AG09309 (cell line): ENCODE data around the gene VAMP7.

Experiments
- DNase-seq: peaks from one replicate; pipeline ENCODE4 v3.0.0-alpha.2; 2010; ENCODE audit warnings: low read depth
- H3K4me3 ChIP-seq: 2 replicates; pipeline ENCODE4 v1.5.1; 2011; ENCODE audit warnings: mild to moderate bottlenecking, low read depth, low read length, moderate library complexity; ENCODE audit not compliant: control insufficient read depth
- CTCF ChIP-seq: IDR thresholded peaks from 2 replicates; pipeline ENCODE4 v1.5.1; 2011; ENCODE audit warnings: mild to moderate bottlenecking, low read depth, low read length, inconsistent platforms; ENCODE audit not compliant: insufficient read depth, control insufficient read depth; ENCODE audit errors: missing control alignments

The VAMP7 gene

GRCh38 chrX:155880586-155881157 lies 473 bp upstream of the VAMP7 start:
- DNase-seq: no peak
- TF ChIP-seq CTCF: no peak
- H3K4me3 ChIP-seq: peak overlapping the region; percentile 90

- no peak overlapping the region for H3K4me3 ChIP-seq
- DNase-seq: no peak
- no peak for TF ChIP-seq CTCF
These were observed 5.3 kb downstream of the VAMP7 start for GRCh38 chrX:155886409-155886808.

DNA sequence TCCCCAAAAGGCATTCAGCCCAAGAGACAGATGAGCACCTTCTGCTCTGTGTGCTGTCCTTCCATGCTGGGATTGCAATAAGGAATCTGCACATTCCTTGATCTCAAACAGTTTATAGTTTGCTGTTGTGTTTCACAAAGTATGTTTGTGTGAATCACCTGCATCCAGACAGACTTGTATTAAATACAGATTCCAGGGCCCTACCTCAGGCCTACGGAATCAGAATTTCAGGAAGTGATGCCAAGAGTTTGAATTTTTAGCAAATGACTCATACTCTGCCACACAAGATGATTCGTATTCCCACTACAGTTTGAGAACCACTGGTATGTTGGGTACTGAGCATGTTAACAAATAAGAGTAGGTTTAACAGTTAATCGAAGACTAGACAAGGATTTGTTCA lies 7.0 kb downstream of the VAMP7 start:
- DNase-seq: peak; percentile 48
- no peak for TF ChIP-seq CTCF
- no peak overlapping the region for H3K4me3 ChIP-seq

GRCh38 chrX:155889328-155889727 lies 8.2 kb downstream of the VAMP7 start:
- H3K4me3 ChIP-seq: no peak overlapping the region
- TF ChIP-seq CTCF: no peak
- DNase-seq: no peak

DNA sequence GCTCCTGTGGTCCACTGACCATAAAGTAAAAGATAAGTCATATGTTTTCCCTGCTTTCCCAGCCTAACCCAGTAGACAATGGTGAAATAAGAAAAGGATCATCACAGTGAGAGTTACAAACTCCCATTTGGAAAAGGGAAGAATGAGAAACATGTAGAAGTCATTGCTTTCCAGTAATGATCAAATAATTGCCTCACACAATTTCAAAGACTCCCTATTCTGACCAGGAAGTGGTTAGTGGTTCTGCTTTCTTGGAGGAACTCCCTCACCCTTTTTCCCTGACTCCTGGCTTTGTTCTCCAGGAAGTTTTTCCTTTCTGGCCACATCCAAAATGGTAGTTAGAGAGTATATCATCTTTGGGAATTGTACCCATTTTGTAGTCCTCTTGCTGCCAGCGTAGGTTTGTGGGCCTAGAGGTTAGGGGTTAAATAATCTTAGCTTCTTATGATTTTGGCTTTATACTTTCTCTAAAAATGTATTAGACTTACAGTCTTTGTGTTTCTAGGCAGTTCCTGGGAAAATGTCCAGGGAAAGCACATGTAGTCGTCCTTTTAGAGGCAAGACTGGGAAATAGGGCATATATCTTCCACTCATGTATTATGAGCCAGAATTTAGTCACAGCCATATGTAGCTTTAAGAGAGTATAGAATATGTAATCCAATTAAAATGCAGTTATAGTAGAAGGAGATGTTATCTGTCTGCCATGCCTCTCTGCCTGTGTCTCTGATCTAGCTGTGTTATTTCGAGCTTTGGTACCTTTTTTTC lies 10.5 kb downstream of the VAMP7 start:
- H3K4me3 ChIP-seq: no peak overlapping the region
- no peak for TF ChIP-seq CTCF
- no peak for DNase-seq

DNA sequence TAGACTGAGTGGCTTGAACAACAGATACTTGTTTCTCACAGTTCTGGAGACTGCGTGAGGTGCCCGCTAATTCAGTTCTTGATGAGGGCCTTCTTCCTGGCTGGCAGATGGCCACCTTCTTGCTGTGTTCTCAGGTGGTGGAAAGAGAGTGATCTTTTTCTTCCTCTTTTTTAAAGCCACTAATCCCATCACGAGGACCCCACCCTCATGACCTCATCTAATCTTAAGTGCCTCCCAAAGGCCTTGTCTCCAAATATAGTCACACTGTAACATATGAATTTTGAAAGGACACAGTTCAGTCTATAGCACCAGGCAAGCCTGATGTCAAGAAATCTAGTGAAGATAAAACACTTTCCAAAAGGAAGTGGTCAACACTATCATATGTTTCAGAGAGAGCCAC lies 12.4 kb downstream of the VAMP7 start:
- no peak for DNase-seq
- H3K4me3 ChIP-seq: no peak overlapping the region

More for the DNA sequence above, 12.4 kb downstream of the VAMP7 start:
- no peak for TF ChIP-seq CTCF
